HepG2 (cell line): Measurements from ENCODE around the gene BLOC1S1.

ENCODE experiments used
- CHD4 ChIP-seq: fragments of 200-600 bp; sonication (generic); IDR thresholded peaks from 2 replicates; pipeline ENCODE4 v1.7.0; 2017; ENCODE audit warnings: mild to moderate bottlenecking, low read length, borderline replicate concordance
- JUN ChIP-seq: sonication (generic); formaldehyde crosslinking; IDR thresholded peaks from 2 replicates; pipeline ENCODE4 v1.4.0; 2020; ENCODE audit warnings: mild to moderate bottlenecking, missing genetic modification reagents
- MYC ChIP-seq: sonication (generic); formaldehyde crosslinking; IDR thresholded peaks from 2 replicates; pipeline ENCODE4 v1.9.0; 2021; ENCODE audit warnings: missing genetic modification reagents, borderline replicate concordance
- SIN3B ChIP-seq: fragments of 150-350 bp; IDR thresholded peaks from 2 replicates; pipeline ENCODE4 v1.6.1; 2014; ENCODE audit warnings: low read length
- ZNF749 ChIP-seq: sonication (generic); formaldehyde crosslinking; IDR thresholded peaks from 2 replicates; pipeline ENCODE4 v1.8.0; 2022; ENCODE audit warnings: mild to moderate bottlenecking, missing genetic modification reagents, moderate library complexity, borderline replicate concordance

DNA sequence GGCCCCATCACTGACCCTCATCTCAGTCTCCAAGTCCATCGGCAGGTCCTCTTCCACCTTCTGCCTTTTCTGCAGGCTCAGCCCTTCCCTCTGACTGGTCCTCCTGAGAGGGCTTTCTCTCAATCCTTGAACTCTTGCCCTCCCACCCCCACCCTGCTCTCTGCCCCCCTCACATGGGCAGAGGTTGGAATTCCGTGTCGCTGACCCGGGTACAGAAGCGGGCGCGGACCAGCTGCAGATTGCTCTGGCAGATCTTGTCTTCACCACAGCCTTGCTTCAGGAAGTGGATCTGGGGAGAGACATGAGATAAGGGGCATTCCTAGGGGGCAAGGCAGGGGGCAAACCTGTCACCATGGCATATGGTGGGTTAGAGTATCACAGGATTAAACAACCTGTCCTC is 20.5 kb upstream of the BLOC1S1 start:
- no peak for TF ChIP-seq CHD4
- no peak for TF ChIP-seq MYC (CRISPR knock-in tag)
- TF ChIP-seq ZNF749 (CRISPR knock-in tag) = no peak
- no peak for TF ChIP-seq SIN3B
- TF ChIP-seq JUN (CRISPR knock-in tag) = no peak
